T-helper 2 cell treated with Interferon-gamma antibody and Interleukin-4, amounts not matched to agents 5 μg/mL and 100 μg/mL, for 36 hours (primary cell): ENCODE results near the gene SETDB1.

Experiments used
- DNase-seq: peaks from one replicate; pipeline ENCODE4 v3.0.0; 2021; ENCODE audit warnings: low spot score
- H3K27ac Mint-ChIP-seq: one replicate; pipeline ENCODE4 v1.8.0; 2021; ENCODE audit warnings: mild to moderate bottlenecking, mixed read lengths
- H3K27me3 Mint-ChIP-seq: one replicate; pipeline ENCODE4 v1.8.0; 2021; ENCODE audit warnings: low read depth, mixed read lengths
- H3K36me3 Mint-ChIP-seq: one replicate; pipeline ENCODE4 v1.8.0; 2021; ENCODE audit warnings: low read depth, mixed read lengths
- H3K4me1 Mint-ChIP-seq: one replicate; pipeline ENCODE4 v1.8.0; 2021; ENCODE audit warnings: low read depth, mixed read lengths
- H3K4me3 Mint-ChIP-seq: one replicate; pipeline ENCODE4 v1.8.0; 2022; ENCODE audit warnings: mild to moderate bottlenecking, moderate library complexity, mixed read lengths
- H3K9me3 Mint-ChIP-seq: one replicate; pipeline ENCODE4 v1.8.0; 2021; ENCODE audit warnings: mixed read lengths

Gene SETDB1

GRCh38 chr1:150974580-150975478 is 48.7 kb downstream of the SETDB1 start, which contains the start of gene CERS2:
CERS2 (minus strand) TSS chr1:150974835; CDS start chr1:150969090, 5,745 bp downstream.
- peak; percentile 74 for DNase-seq
- Mint-ChIP-seq H3K27me3 (no peaks in the 10 kb centered on the region), H3K4me3 (peak within 1 kb of the TSS; percentile 92), H3K9me3 (no peaks in the 10 kb centered on the region), H3K36me3 (peaks cover 14% of the 10 kb centered on the region), H3K4me1 (peaks cover 59% of the 10 kb centered on the region), H3K27ac (peak within 1 kb of the TSS; percentile 82)

GRCh38 chr1:150976401-150976821 is 50.2 kb downstream of the SETDB1 start:
- Mint-ChIP-seq H3K27me3 (no peaks in the 10 kb centered on the region), H3K27ac (peak overlapping the region; percentile 71), H3K9me3 (no peaks in the 10 kb centered on the region), H3K4me3 (peak overlapping the region; percentile 73), H3K36me3 (peaks cover 9% of the 10 kb centered on the region), H3K4me1 (peaks cover 49% of the 10 kb centered on the region)
- no peak for DNase-seq

- DNase-seq: peak; percentile 62
- Mint-ChIP-seq H3K27me3 (no peaks in the 10 kb centered on the region), H3K9me3 (no peaks in the 10 kb centered on the region), H3K4me3 (peak overlapping the region; percentile 73), H3K4me1 (peaks cover 42% of the 10 kb centered on the region), H3K27ac (peak overlapping the region; percentile 71), H3K36me3 (peaks cover 9% of the 10 kb centered on the region)
Measured at GRCh38 chr1:150976879-150977694, 50.9 kb downstream of the SETDB1 start.

DNA sequence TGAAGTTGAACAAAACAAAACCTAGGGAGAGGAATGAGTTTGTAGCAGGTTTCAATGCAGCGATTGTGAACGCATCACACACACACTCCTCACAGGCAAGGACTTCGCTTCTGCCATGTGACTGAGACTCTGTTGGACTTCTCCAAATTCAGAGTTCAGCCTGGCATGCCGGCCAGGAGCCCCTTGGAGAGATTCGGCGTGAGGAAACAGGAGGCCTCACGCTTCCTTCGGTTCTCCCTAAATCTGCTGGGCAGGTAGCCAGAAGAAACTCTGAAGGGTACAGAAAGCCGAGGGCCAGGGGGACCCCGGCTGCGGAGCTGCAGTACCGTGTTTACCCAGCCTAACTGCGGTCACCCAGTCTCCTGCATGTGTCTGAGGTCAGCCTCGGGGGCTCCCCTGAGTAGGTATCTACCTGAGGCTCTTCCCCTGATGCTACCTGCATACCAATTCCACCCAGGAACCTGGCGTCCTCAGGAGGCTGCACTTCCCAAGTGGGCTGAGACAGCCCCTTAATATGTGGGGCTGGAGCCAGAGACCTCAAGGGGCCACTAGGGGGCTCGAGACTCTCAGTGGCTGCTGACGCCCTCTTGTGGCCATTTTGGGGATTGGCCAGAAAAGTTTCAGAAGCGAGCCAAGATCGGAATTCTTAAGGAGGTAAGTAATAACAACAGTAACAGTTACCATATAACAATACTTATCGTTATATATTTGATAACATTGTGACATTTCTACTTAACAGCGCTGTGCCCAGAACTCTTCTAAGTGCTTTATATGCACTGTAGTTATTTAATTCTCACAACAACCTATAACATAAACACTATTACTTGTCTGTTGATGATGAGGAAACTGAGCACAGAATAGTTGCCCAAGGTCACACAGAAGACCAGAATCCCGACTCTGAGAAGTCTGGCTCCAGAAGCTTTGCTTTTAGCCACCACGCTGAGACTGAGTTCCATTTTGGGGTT is 53.2 kb downstream of the SETDB1 start:
- peak overlapping the region; percentile 29 for H3K4me3 Mint-ChIP-seq
- no peaks in the 10 kb centered on the region for H3K27me3 Mint-ChIP-seq

DNA sequence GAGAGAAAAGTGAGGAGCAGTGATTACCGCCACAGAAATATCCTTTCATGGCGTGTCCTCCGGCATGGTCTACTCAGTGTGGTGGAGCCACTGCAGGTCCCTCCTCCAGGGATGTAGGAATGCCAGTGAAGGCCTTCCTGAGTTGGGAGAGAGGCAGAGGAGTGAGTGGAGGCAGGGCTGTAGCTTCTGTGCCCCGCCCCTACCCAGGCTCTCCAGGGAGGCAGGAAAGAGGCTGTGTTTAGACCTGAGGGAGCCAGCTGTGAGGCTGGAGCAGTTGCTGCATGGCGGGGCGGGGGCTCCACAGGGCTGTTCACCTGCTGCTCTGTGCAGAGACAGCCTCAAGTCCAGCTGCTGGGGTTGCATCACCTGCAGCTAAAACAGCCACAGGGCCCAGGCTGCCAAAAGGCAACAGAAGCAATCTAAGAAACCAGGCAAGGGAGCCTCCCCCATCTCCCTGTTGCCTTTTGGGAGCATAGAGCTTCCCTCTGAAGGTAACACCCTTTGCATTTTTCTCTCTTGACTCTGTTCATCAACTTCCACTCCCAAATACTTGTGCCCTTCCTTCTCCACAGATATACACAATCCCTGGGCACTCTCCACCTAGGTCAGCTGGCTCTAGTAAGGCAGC is 55.1 kb downstream of the SETDB1 start:
- no peaks in the 10 kb centered on the region for H3K9me3 Mint-ChIP-seq
- no peak overlapping the region for H3K27ac Mint-ChIP-seq
- no peaks in the 10 kb centered on the region for H3K36me3 Mint-ChIP-seq
- peaks cover 19% of the 10 kb centered on the region for H3K4me1 Mint-ChIP-seq
- H3K27me3 Mint-ChIP-seq: no peaks in the 10 kb centered on the region
- no peak for DNase-seq
- H3K4me3 Mint-ChIP-seq: no peak overlapping the region

More for the DNA sequence above, 53.2 kb downstream of the SETDB1 start:
- Mint-ChIP-seq H3K36me3 (no peaks in the 10 kb centered on the region), H3K27ac (peak overlapping the region; percentile 69), H3K4me1 (peaks cover 26% of the 10 kb centered on the region), H3K9me3 (no peaks in the 10 kb centered on the region)
- DNase-seq: peak; percentile 80

GRCh38 chr1:150981805-150982712 is 55.9 kb downstream of the SETDB1 start, which contains the start of gene ANXA9:
ANXA9 (plus strand) TSS chr1:150982292; CDS start chr1:150983106, 814 bp downstream.
- Mint-ChIP-seq H3K4me3 (no peak within 1 kb of the TSS), H3K4me1 (peaks cover 12% of the 10 kb centered on the region), H3K27me3 (no peaks in the 10 kb centered on the region), H3K9me3 (no peaks in the 10 kb centered on the region), H3K27ac (no peak within 1 kb of the TSS), H3K36me3 (no peaks in the 10 kb centered on the region)
- no peak for DNase-seq

DNA sequence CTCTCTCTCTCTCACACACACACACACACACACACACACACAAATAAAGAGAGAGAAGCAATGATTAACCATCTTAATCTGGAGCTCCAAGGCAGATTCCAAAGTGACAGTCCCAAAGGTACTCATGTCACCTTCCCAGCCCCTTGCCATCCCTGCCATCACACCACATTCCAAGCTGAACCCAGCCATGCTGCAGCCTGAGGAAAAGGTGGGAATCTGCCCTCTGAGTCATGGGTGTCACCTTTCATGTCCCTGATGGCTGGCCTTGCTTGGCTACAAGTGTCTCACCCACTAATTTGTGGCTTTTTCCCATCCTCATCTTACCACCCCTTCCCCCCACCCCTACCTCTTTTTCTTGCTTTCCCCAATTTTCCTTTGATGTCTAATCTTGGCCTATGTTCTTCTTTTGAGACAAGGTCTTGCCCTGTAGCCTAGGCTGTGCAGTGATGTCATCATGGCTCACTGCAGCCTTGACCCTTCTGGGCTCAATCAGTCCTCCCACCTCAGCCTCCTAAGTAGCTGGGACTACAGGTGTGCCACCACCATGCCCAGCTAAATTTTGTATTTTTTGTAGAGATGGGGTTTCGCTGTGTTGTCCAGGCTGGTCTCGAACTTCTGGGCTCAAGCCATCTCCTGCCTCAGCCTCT is 59.1 kb downstream of the SETDB1 start:
- no peaks in the 10 kb centered on the region for H3K27me3 Mint-ChIP-seq
- no peak overlapping the region for H3K4me3 Mint-ChIP-seq
- H3K27ac Mint-ChIP-seq: no peak overlapping the region
- H3K36me3 Mint-ChIP-seq: no peaks in the 10 kb centered on the region
- no peaks in the 10 kb centered on the region for H3K9me3 Mint-ChIP-seq
- H3K4me1 Mint-ChIP-seq: no peaks in the 10 kb centered on the region
- DNase-seq: no peak

GRCh38 chr1:150987924-150988323 is 61.8 kb downstream of the SETDB1 start:
- DNase-seq: no peak
- Mint-ChIP-seq H3K36me3 (no peaks in the 10 kb centered on the region), H3K9me3 (no peaks in the 10 kb centered on the region), H3K4me3 (no peak overlapping the region), H3K27ac (no peak overlapping the region), H3K27me3 (no peaks in the 10 kb centered on the region), H3K4me1 (no peaks in the 10 kb centered on the region)

DNA sequence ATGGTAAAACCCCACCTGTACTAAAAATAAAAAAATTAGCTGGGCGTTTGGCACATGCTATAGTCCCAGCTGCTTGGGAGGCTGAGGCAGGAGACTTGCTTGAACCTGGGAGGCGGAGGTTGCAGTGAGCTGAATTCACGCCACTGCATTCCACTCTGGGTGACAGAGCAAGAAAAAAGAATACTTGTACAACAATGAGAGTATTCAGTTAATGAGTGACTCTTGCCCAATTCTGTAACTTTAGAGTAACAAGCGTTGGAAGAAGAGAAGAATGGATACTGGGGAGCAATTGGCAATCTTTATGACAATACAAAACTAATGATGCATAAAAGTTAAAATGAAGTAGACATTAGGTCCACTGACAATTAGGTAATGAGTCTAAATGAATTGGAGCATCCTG is 66.5 kb downstream of the SETDB1 start:
- no peak overlapping the region for H3K4me3 Mint-ChIP-seq
- peaks cover 4% of the 10 kb centered on the region for H3K4me1 Mint-ChIP-seq
- DNase-seq: no peak
- H3K27me3 Mint-ChIP-seq: no peaks in the 10 kb centered on the region
- H3K9me3 Mint-ChIP-seq: no peaks in the 10 kb centered on the region
- H3K27ac Mint-ChIP-seq: peak overlapping the region; percentile 26
- peaks cover 6% of the 10 kb centered on the region for H3K36me3 Mint-ChIP-seq

- no peaks in the 10 kb centered on the region for H3K27me3 Mint-ChIP-seq
Measured at GRCh38 chr1:150994248-150994647, 68.1 kb downstream of the SETDB1 start.

GRCh38 chr1:150995460-150995859 is 69.3 kb downstream of the SETDB1 start:
- no peak for DNase-seq
- Mint-ChIP-seq H3K36me3 (peaks cover 9% of the 10 kb centered on the region), H3K9me3 (no peaks in the 10 kb centered on the region), H3K27me3 (no peaks in the 10 kb centered on the region), H3K4me1 (peaks cover 6% of the 10 kb centered on the region), H3K27ac (no peak overlapping the region), H3K4me3 (no peak overlapping the region)

More at GRCh38 chr1:150994248-150994647, 68.1 kb downstream of the SETDB1 start:
- H3K4me1 Mint-ChIP-seq: peaks cover 4% of the 10 kb centered on the region
- no peaks in the 10 kb centered on the region for H3K9me3 Mint-ChIP-seq
- DNase-seq: no peak
- peaks cover 6% of the 10 kb centered on the region for H3K36me3 Mint-ChIP-seq
- no peak overlapping the region for H3K4me3 Mint-ChIP-seq
- no peak overlapping the region for H3K27ac Mint-ChIP-seq

GRCh38 chr1:150995896-150996295 is 69.7 kb downstream of the SETDB1 start:
- DNase-seq: no peak
- Mint-ChIP-seq H3K9me3 (no peaks in the 10 kb centered on the region), H3K36me3 (peaks cover 11% of the 10 kb centered on the region), H3K4me1 (peaks cover 8% of the 10 kb centered on the region), H3K27me3 (no peaks in the 10 kb centered on the region), H3K4me3 (no peak overlapping the region), H3K27ac (peak overlapping the region; percentile 26)
